NCI-H526 (cell line): Measurements from ENCODE around the gene COMMD9.

ENCODE experiments used
- DNase-seq, 2 experiments: peaks; one replicate each; lab custom pipeline; 2025; lab: John Stamatoyannopoulos, UW

Gene COMMD9

GRCh38 chr11:36257351-36257750 lies 31.9 kb downstream of the COMMD9 start:
- DNase-seq, result no peak

GRCh38 chr11:36254713-36255112 lies 34.5 kb downstream of the COMMD9 start:
- no peak for DNase-seq

GRCh38 chr11:36253238-36253637 lies 36.0 kb downstream of the COMMD9 start:
- DNase-seq, result no peak

DNA sequence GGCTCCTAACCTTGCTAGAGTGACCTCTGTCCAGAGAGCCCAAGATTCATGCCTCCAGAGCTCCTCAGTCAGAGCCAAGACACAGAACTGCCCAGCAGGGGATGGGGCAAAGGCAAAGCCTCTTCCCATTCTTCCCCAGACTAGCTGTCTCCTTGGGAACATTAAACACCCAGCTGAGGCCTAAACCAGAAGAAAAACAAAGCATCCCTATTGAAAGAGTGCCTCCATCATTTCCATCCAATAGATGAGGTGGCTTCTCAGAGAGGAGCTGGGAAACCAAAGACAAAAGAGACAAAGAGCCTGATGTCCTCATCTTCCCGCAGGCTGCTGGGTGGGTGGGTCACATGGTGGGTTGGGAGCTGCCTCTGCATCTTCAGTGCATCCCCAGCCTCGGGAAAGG lies 37.4 kb downstream of the COMMD9 start:
- no peak for DNase-seq

GRCh38 chr11:36249246-36249645 lies 40.0 kb downstream of the COMMD9 start:
- peak in 1 of 2 experiments; percentile 26 for DNase-seq

DNA sequence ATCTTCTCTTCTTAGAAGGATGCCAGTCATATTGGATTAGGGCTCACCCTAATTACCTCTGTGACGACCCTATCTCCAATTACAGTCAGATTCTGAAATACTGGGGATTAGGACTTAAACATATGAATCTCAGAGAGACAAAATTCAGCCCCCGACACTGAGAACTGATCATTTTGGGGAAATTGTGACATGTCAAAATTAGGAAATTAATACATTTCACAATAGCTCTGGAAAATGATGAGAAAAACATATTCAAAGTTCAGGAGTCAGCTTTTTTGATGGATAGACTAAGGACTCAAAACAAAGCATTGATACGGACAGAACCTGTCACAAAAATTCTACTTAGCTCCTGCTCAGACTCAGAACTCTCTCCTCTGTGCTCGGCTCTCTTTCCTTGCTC lies 40.8 kb downstream of the COMMD9 start:
- DNase-seq, result no peak

DNA sequence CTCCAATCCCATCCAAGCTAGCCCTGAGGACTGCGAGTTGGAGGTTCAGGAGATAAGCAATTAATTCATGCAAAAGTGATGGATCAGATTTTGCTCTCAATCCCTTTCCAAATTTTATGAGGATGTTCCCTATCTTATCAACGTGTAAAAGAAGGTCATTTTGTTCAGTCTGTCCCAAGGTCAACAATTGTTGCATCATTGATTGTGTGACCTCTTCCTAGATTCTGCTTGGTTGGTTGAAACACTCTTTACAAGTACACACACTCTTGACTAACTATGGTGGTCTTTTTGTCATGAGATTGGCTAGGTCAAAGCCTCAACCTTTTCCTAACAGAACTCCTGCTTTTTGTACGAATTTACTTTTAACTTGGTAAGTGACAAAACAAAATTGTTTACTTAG lies 41.7 kb downstream of the COMMD9 start:
- no peak for DNase-seq

GRCh38 chr11:36243641-36244040 lies 45.6 kb downstream of the COMMD9 start:
- DNase-seq, result no peak

- no peak for DNase-seq
Observed at GRCh38 chr11:36241497-36241896, 47.7 kb downstream of the COMMD9 start.

GRCh38 chr11:36240801-36241200 lies 48.4 kb downstream of the COMMD9 start:
- no peak for DNase-seq

- no peak for DNase-seq
Observed at GRCh38 chr11:36240173-36240572, 49.1 kb downstream of the COMMD9 start.

- DNase-seq, result no peak
Observed at GRCh38 chr11:36239636-36240035, 49.6 kb downstream of the COMMD9 start.

DNA sequence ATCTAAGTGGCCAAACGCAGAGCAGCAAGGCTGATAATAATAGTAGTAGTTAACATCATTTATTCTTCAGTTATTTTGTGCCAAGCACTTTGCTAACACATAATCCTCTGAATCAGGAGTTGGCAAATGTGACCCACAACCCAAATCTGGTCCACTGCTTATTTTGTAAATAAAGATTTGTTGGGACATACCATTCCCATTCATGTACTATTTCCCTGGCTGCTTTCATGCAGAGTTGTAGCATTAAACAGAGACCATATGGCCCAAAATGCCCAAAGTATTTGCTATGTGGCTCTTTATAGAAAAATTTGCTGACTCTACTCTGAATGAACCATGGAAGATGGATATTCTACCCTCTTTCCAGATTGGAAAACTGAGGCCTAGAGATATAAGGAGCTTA lies 50.3 kb downstream of the COMMD9 start:
- DNase-seq, result no peak

GRCh38 chr11:36238036-36238631 lies 51.1 kb downstream of the COMMD9 start:
- peak; percentile 7 to 21 for DNase-seq

GRCh38 chr11:36237391-36237790 lies 51.8 kb downstream of the COMMD9 start:
- no peak for DNase-seq

DNA sequence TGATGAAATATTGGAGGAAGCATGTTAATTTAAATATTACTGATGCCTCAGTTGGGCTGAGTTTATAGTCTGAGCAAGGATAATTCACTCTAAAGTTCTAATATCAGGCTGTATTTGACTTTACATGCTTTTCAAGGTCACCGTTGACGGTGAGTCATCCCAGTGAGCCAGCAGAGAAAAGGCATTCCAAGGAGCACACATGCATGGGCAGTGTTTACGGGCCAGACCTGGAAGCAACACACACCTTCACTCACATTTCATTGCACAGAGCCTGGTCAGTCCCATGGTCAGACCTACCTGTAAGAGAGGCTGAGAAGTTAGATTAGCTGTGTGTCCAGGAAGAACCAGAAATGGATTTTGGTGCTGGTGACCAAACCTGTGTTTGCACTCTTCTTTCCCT lies 53.5 kb downstream of the COMMD9 start:
- DNase-seq, result no peak

DNA sequence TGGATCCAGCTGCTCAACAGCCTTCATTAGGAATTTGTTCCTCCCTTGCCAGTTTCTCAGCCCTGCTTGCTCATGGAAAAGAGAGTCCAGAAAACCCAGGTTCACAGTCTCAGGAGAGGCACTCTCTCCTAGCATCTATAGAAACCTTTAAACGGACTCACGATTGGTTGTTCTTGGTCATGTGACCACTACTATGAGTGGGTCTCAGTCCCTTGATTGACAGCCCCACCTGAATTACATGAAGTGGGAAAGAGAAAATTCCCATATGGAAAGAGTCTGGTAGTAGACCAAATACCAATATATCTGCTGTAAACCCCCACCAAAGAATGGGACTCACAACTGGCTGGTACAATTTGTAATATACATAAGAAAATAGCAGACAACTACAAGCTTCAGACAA lies 54.4 kb downstream of the COMMD9 start:
- no peak for DNase-seq

GRCh38 chr11:36233204-36233603 lies 56.0 kb downstream of the COMMD9 start:
- DNase-seq, result no peak

DNA sequence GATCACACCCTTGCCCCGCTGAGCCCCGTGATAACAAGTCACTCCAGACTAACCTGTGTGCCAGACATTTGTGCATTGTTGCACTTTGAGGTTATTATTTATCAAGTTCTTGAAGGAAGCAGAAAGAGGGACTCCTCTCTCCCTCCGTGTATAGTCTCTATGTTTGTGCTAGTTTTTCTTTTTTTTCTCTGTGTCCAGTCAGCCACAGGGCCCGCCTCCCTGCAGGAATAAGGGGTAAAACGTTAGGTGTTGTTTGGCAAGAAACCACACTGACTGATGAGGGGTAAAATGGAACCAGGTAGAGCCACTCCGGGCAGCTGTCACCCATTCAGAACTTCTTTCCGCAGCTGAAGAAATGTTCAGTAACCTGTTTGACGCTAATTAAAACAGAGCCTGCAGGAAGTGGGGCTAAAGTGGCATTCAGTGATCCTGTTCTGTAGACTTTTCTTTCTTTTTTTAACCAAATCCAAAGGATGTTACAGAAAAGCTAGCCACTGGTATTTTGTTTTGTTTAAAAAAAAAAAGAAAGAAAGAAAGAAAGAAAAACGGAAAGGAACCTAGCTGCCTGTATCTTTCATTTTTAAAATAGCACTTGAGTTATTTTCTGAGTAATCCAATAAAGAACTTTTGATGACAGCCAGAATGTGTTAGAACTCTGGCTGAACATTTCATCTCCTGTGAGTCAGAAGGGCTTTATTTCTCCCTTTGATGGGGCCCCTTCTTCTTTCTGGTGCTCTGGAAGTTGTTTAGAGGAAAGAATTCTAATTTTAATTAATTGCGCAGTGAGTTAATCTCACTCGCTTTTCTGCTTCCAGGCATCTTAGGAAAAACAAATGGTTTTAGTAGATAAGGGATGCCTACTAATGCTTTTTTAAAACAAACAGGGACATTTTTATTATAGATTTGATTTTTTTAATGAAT lies 58.2 kb downstream of the COMMD9 start:
- no peak for DNase-seq

DNA sequence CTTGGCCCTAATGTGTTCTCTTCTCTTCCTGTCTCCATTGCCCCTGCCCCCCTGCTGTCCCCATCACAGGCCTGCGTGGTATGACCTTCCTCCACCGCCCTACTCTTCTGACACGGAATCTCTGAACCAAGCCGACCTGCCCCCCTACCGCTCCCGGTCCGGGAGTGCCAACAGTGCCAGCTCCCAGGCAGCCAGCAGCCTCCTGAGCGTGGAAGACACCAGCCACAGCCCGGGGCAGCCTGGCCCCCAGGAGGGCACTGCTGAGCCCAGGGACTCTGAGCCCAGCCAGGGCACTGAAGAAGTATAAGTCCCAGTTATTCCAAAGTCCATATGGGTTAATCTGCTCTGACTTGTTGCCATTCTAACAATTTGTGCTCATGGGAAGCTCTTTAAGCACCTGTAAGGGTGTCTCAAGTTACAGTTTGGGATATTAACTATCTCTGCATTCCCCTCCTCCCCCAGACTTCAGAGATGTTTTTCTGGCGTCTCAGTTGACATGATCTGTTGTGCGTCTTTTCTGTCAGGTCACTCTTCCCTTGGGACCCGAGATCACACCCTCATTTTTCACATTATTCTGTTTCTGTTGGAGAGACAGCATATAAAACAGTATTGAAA lies 60.0 kb downstream of the COMMD9 start:
- no peak for DNase-seq

GRCh38 chr11:36228689-36229088 lies 60.5 kb downstream of the COMMD9 start:
- DNase-seq, result no peak

GRCh38 chr11:36227044-36227443 lies 62.2 kb downstream of the COMMD9 start:
- DNase-seq, result no peak

GRCh38 chr11:36224209-36224882 lies 64.9 kb downstream of the COMMD9 start:
- no peak for DNase-seq
